Endothelial cell of umbilical vein (primary cell): Measurements from ENCODE around the gene CRKL. TPM values are rescaled to one million over a fixed set of nuclear protein-coding genes. Genes with fewer than 3 reads are reported as not detected.

ENCODE experiments used
- BruUV-seq: library from RNA; stranded (reverse); fragments of 400-500 nt; replicated peaks from 2 replicates; lab custom pipeline; 2021; lab: Mats Ljungman, UMichigan
- CTCF ChIA-PET: fragments of 300-600, 350-600 bp; sonication (Branson Sonifier 250); formaldehyde crosslinking; loops from one replicate; lab custom pipeline; 2021; ENCODE audit warnings: antibody characterized with exemption, inconsistent platforms; lab: Charles Lee
- POLR2A ChIA-PET: fragments of 300-600, 350-600 bp; sonication (Branson Sonifier 250); formaldehyde crosslinking; loops from one replicate; lab custom pipeline; 2021; ENCODE audit warnings: antibody characterized with exemption, inconsistent platforms; lab: Charles Lee
- DNase-seq: peaks from one replicate; pipeline ENCODE4 v3.0.0-alpha.2; 2011; ENCODE audit warnings: low read depth, low spot score
- FAIRE-seq: peaks from 2 replicates; lab custom pipeline; 2011; peaks lifted over from hg19 to GRCh38; lab: Jason Lieb, UNC
- H2AFZ ChIP-seq: 2 replicates; pipeline ENCODE4 v1.6.0; 2012; ENCODE audit warnings: low read depth, low read length, control low read depth, inconsistent platforms
- H3K27ac ChIP-seq: 2 replicates; pipeline ENCODE4 v1.5.1; 2011; ENCODE audit warnings: low read depth, mild to moderate bottlenecking, control low read depth, low read length, moderate library complexity; ENCODE audit not compliant: insufficient read depth
- H3K27me3 ChIP-seq, 2 experiments: 2 replicates each; pipeline versions ENCODE4 v1.6.0 to v1.6.1; 2011; ENCODE audit warnings: low read length in 2 of 2, mixed read lengths in 1 of 2; ENCODE audit not compliant: control insufficient read depth in 2 of 2, insufficient read depth in 2 of 2
- H3K36me3 ChIP-seq, 2 experiments: 2 replicates in 1 of 2; 3 replicates in 1 of 2; pipeline ENCODE4 v1.5.1; 2011; ENCODE audit warnings: low read length in 2 of 2, mild to moderate bottlenecking in 1 of 2, moderate library complexity in 1 of 2; ENCODE audit not compliant: control insufficient read depth in 2 of 2, insufficient read depth in 2 of 2; ENCODE audit errors: extremely low read depth in 1 of 2
- H3K4me1 ChIP-seq: 3 replicates; pipeline ENCODE4 v1.5.1; 2011; ENCODE audit warnings: mild to moderate bottlenecking, low read length; ENCODE audit not compliant: control insufficient read depth, insufficient read depth; ENCODE audit errors: extremely low read depth
- H3K4me2 ChIP-seq: 2 replicates; pipeline ENCODE4 v1.6.1; 2011; ENCODE audit warnings: low read length, control low read depth, mixed read lengths; ENCODE audit not compliant: insufficient read depth
- H3K4me3 ChIP-seq, 3 experiments: fragments of 200-600 bp in 1 of 3; sonication (generic), shearing (Covaris generic) in 1 of 3; replicated peaks in 1 of 3; 2 replicates each; pipeline ENCODE4 v1.5.1; 2011 to 2016; ENCODE audit warnings: control low read depth in 3 of 3, low read length in 3 of 3, mild to moderate bottlenecking in 2 of 3, inconsistent platforms in 1 of 3, low read depth in 1 of 3, moderate library complexity in 1 of 3; ENCODE audit not compliant: insufficient read depth in 1 of 3
- H3K79me2 ChIP-seq: 2 replicates; pipeline ENCODE4 v1.6.0; 2012; ENCODE audit warnings: low read length, inconsistent platforms; ENCODE audit not compliant: control insufficient read depth, insufficient read depth
- H3K9ac ChIP-seq: replicated peaks from 2 replicates; pipeline ENCODE3; 2011; ENCODE audit warnings: low read length, control low read depth; ENCODE audit not compliant: insufficient read depth; ENCODE audit errors: extremely low read depth
- H3K9me1 ChIP-seq: replicated peaks from 3 replicates; pipeline ENCODE4 v1.6.0; 2011; ENCODE audit warnings: mild to moderate bottlenecking, low read length; ENCODE audit not compliant: control insufficient read depth, insufficient read depth; ENCODE audit errors: extremely low read depth
- H3K9me3 ChIP-seq: replicated peaks from 2 replicates; pipeline ENCODE4 v1.5.1; 2012; ENCODE audit warnings: low read length, inconsistent platforms; ENCODE audit not compliant: control insufficient read depth, insufficient read depth
- H4K20me1 ChIP-seq: replicated peaks from 2 replicates; pipeline ENCODE3; 2011; ENCODE audit warnings: mild to moderate bottlenecking, low read length; ENCODE audit not compliant: control insufficient read depth, insufficient read depth; ENCODE audit errors: extremely low read depth
- EZH2 ChIP-seq: IDR thresholded peaks from 2 replicates; pipeline ENCODE4 v1.6.1; 2012; ENCODE audit warnings: borderline replicate concordance, low read depth, mild to moderate bottlenecking, moderate library complexity, low read length, inconsistent platforms; ENCODE audit not compliant: severe bottlenecking
- FOS ChIP-seq: IDR thresholded peaks from 2 replicates; pipeline ENCODE4 v1.6.1; 2011; ENCODE audit warnings: mild to moderate bottlenecking, low read length, moderate library complexity, borderline replicate concordance; ENCODE audit not compliant: insufficient read depth
- GATA2 ChIP-seq: IDR thresholded peaks from 2 replicates; pipeline ENCODE4 v1.7.0; 2011; ENCODE audit warnings: low read depth, mild to moderate bottlenecking, moderate library complexity, mixed read lengths, low read length; ENCODE audit not compliant: insufficient read length, insufficient read depth
- JUN ChIP-seq: IDR thresholded peaks from 2 replicates; pipeline ENCODE4 v1.6.1; 2011; ENCODE audit warnings: borderline replicate concordance, low read depth; ENCODE audit not compliant: insufficient read length, insufficient read depth
- MYC ChIP-seq: IDR thresholded peaks from one replicate; pipeline ENCODE4 v1.6.1; 2011; ENCODE audit warnings: mild to moderate bottlenecking, low read depth, low read length
- POLR2A ChIP-seq: IDR thresholded peaks from 2 replicates; pipeline ENCODE4 v1.6.1; 2012; ENCODE audit warnings: low read depth, mild to moderate bottlenecking, control low read depth, low read length
- POLR2AphosphoS5 ChIP-seq: IDR thresholded peaks from 2 replicates; pipeline ENCODE4 v1.6.1; 2012; ENCODE audit warnings: low read depth, mild to moderate bottlenecking, control low read depth, low read length, moderate library complexity; ENCODE audit not compliant: insufficient read depth
- dilution Hi-C: fragments of 300-500 bp; cut with MboI; formaldehyde crosslinking; loops from one replicate; pipeline ENCODE4 v1.15.0; 2019; ENCODE audit warnings: low sequenced_read_pairs; ENCODE audit not compliant: extremely low pct_ligation_motif_present
- intact Hi-C: fragments of 100-400 bp; cut with micrococcal nuclease; formaldehyde crosslinking; loops from one replicate; pipeline ENCODE4 v1.10.0; 2022
- polyA plus RNA-seq, 4 experiments: library from polyadenylated mRNA; depleted of rRNA in 3 of 4; stranded (reverse) in 3 of 4; unstranded in 1 of 4; fragments of >200 nt; gene quantifications; 2 replicates each; pipeline versions ENCODE4 v1.2.1 to v1.2.3, GENCODE V29; 2011 to 2012; ENCODE audit warnings: missing spikeins in 1 of 4
- total RNA-seq: library from RNA; stranded (reverse); gene quantifications from 2 replicates; pipeline ENCODE4 v1.2.3, GENCODE V29; 2021
- TF ChIP-seq, protein P1 (sequence below): IDR thresholded peaks from 2 replicates; pipeline ENCODE4 v1.6.1; 2011; ENCODE audit not compliant: insufficient read depth, insufficient read length
- TF ChIP-seq, protein P2 (sequence below), 2 donors: IDR thresholded peaks; 1 replicate in 1 of 2; 2 replicates in 1 of 2; pipeline ENCODE4 v1.5.1; 2011; ENCODE audit warnings: low read length in 2 of 2, mild to moderate bottlenecking in 2 of 2, moderate library complexity in 2 of 2, control low read depth in 1 of 2, inconsistent platforms in 1 of 2, low read depth in 1 of 2; ENCODE audit not compliant: insufficient read depth in 1 of 2; ENCODE audit errors: extremely low read depth in 1 of 2

The CRKL gene
- total and polyA plus RNA-seq, 2 donors (not counting 3 experiments of a cell fraction or from before 2014, with no cell fraction given): 18.0 to 50.6 TPM

DNA sequence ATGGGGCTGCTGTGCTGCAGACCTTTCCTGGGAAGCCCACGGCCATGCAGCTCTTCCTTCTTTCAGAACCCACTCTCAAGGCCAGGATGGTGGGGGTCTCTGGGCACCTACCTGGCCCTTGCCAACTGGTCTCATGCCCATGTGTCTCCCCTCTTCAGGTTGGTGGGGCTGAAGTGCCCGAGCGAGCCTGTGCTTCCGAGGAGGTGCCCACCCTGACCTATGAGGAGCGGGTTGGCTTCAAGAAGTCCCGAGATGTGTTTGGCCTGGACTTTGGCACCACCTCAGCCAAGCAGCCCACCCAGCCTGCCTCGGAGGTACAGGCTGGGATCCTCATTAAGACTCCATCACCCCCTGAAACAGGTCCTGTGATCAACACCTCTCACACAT is 74.8 kb downstream of the CRKL start:
- intact Hi-C loops: no loop called here
- CTCF ChIA-PET: interaction anchor here (1.1 to 1.8 kb wide), 2 partner anchors 10 to 188 kb away, joined by 3 to 7 read pairs; partner anchors contain the start of gene LZTR1

DNA sequence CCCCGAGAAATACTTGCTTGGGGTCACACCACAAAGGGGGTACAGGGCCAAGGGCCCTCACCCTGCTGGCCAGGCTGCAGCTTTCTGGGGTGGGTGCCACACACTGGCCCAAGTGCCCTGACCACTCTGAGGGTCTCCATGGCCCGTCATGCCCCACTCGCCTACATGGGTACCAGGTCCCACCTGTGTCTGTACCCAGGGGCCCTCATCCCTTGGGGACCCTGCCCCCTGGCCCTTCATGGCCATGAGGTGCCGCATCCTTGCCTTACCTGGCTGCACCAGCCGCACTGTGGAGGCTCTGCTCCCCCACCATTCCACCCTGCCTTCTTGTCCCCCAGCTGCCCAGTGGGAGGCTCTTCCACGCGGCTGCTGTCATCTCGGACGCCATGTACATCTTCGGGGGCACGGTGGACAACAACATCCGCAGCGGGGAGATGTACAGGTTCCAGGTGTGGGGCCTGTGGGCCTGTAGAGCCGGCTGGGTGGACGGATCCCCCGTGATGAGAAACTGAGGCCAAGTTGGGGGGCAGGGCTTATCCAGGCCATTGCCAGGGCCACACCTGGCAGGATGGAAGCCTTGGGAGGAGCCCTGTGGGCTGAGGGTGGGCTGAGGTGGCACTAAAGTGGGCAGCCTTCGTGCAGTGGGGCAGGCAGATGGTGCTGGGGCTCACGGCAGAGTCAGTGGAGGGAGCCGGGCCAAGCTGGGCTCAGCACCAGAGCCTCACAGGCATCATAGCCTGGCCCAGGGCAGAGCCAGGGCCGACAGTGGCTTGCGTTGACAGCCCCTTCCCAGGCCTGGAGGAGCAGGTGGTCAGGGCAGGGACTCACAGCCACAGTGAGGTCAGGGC is 75.5 kb downstream of the CRKL start:
- Histone ChIP-seq H4K20me1 (no peaks in the 10 kb centered on the region), H3K4me1 (no peaks in the 10 kb centered on the region), H3K36me3 (peaks cover 6 to 40% of the 10 kb centered on the region in 2 experiments), H3K4me3 (no peak overlapping the region), H3K9me3 (no peaks in the 10 kb centered on the region), H3K79me2 (no peaks in the 10 kb centered on the region), H3K9ac (no peak overlapping the region), H3K4me2 (no peak overlapping the region), H3K27me3 (no peaks in the 10 kb centered on the region), H3K27ac (no peak overlapping the region), H2AFZ (no peak overlapping the region), H3K9me1 (no peaks in the 10 kb centered on the region)
- CTCF ChIA-PET: interaction anchor here (1.1 kb wide), 1 partner anchor 189 kb away, joined by 3 read pairs; no protein-coding TSS in a partner anchor
- no peak for TF ChIP-seq POLR2AphosphoS5
- TF ChIP-seq, protein P1, sequence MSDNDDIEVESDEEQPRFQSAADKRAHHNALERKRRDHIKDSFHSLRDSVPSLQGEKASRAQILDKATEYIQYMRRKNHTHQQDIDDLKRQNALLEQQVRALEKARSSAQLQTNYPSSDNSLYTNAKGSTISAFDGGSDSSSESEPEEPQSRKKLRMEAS: no peak
- TF ChIP-seq FOS: no peak
- TF ChIP-seq POLR2A: no peak
- no peak for TF ChIP-seq GATA2
- TF ChIP-seq EZH2: no peak
- TF ChIP-seq, protein P2, sequence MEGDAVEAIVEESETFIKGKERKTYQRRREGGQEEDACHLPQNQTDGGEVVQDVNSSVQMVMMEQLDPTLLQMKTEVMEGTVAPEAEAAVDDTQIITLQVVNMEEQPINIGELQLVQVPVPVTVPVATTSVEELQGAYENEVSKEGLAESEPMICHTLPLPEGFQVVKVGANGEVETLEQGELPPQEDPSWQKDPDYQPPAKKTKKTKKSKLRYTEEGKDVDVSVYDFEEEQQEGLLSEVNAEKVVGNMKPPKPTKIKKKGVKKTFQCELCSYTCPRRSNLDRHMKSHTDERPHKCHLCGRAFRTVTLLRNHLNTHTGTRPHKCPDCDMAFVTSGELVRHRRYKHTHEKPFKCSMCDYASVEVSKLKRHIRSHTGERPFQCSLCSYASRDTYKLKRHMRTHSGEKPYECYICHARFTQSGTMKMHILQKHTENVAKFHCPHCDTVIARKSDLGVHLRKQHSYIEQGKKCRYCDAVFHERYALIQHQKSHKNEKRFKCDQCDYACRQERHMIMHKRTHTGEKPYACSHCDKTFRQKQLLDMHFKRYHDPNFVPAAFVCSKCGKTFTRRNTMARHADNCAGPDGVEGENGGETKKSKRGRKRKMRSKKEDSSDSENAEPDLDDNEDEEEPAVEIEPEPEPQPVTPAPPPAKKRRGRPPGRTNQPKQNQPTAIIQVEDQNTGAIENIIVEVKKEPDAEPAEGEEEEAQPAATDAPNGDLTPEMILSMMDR (IDR thresholded peaks at IDR 0.05; ENCODE audit: extremely low read depth in 1 of 2, insufficient read depth in 1 of 2, low read depth in 1 of 2, low read length in 2 of 2): no peak
- no peak for TF ChIP-seq JUN
- TF ChIP-seq MYC: no peak
- no peak for FAIRE-seq
- DNase-seq: no peak
- intact Hi-C loops (no loop called here), dilution Hi-C loops (no loop called here)
- POLR2A ChIA-PET: no interaction called here
- BruUV-seq: no TSS peak

More for the DNA sequence above, 74.8 kb downstream of the CRKL start:
- Histone ChIP-seq H3K4me1 (no peaks in the 10 kb centered on the region), H3K79me2 (no peaks in the 10 kb centered on the region), H3K4me3 (no peak overlapping the region), H3K36me3 (peaks cover 3 to 41% of the 10 kb centered on the region in 2 experiments), H3K4me2 (no peak overlapping the region), H3K27ac (no peak overlapping the region), H3K9me1 (no peaks in the 10 kb centered on the region), H3K9ac (no peak overlapping the region), H4K20me1 (no peaks in the 10 kb centered on the region), H2AFZ (no peak overlapping the region), H3K27me3 (no peaks in the 10 kb centered on the region), H3K9me3 (no peaks in the 10 kb centered on the region)
- dilution Hi-C loops: no loop called here
- no TSS peak for BruUV-seq
- POLR2A ChIA-PET: no interaction called here
- DNase-seq (no peak), FAIRE-seq (no peak)
- TF ChIP-seq MYC: no peak
